HepG2 (cell line): ENCODE data around the gene NEURL3. TPM values are rescaled to one million over a fixed set of nuclear protein-coding genes. Genes with fewer than 3 reads are reported as not detected.

Experiments used
- AGO1 ChIP-seq: fragments of 200-400 bp; formaldehyde crosslinking; IDR thresholded peaks from 2 replicates; pipeline ENCODE4 v1.6.1; 2017; ENCODE audit warnings: mild to moderate bottlenecking, low read depth, low read length, moderate library complexity; ENCODE audit not compliant: poor library complexity, severe bottlenecking
- AHDC1 ChIP-seq: sonication (generic); formaldehyde crosslinking; IDR thresholded peaks from 2 replicates; pipeline ENCODE4 v1.5.1; 2020; ENCODE audit warnings: mild to moderate bottlenecking, missing genetic modification reagents, borderline replicate concordance
- ETV6 ChIP-seq: sonication (generic); formaldehyde crosslinking; conservative IDR thresholded peaks from 2 replicates; pipeline ENCODE4 v1.4.0; 2020; ENCODE audit warnings: missing genetic modification reagents
- PAXIP1 ChIP-seq: sonication (generic); formaldehyde crosslinking; conservative IDR thresholded peaks from 2 replicates; pipeline ENCODE4 v1.4.0; 2020; ENCODE audit warnings: mild to moderate bottlenecking, missing genetic modification reagents, moderate library complexity
- POLR2AphosphoS2 ChIP-seq: IDR thresholded peaks from 2 replicates; pipeline ENCODE4 v1.6.1; 2011; ENCODE audit warnings: low read depth, low read length, improper control_type of control experiment
- POLR2G ChIP-seq: fragments of 200-400 bp; formaldehyde crosslinking; IDR thresholded peaks from 2 replicates; pipeline ENCODE4 v1.6.1; 2018; ENCODE audit warnings: mild to moderate bottlenecking, low read depth, low read length, moderate library complexity
- USF2 ChIP-seq, 2 experiments: sonication (generic) in 1 of 2; formaldehyde crosslinking in 1 of 2; IDR thresholded peaks; 2 replicates each; pipeline versions ENCODE4 v1.5.1 to v1.6.1; 2011 to 2020; ENCODE audit warnings: borderline replicate concordance in 1 of 2, low read depth in 1 of 2, low read length in 1 of 2, mild to moderate bottlenecking in 1 of 2, missing genetic modification reagents in 1 of 2, moderate library complexity in 1 of 2
- ZBTB26 ChIP-seq: IDR thresholded peaks from 2 replicates; pipeline ENCODE4 v1.6.1; 2016; ENCODE audit warnings: missing compliant biosample characterization, missing genetic modification reagents, borderline replicate concordance
- ZNF446 ChIP-seq: sonication (generic); formaldehyde crosslinking; IDR thresholded peaks from 2 replicates; pipeline ENCODE4 v1.5.0; 2020; ENCODE audit warnings: mild to moderate bottlenecking, missing genetic modification reagents
- ZXDC ChIP-seq: sonication (generic); formaldehyde crosslinking; IDR thresholded peaks from 2 replicates; pipeline ENCODE4 v1.5.0; 2020; ENCODE audit warnings: mild to moderate bottlenecking, missing genetic modification reagents
- polyA plus RNA-seq, 8 experiments: library from polyadenylated mRNA; depleted of rRNA in 3 of 8; stranded (reverse) in 7 of 8; unstranded in 1 of 8; fragments of >200 nt; fragmentation: Illumina TruSeq in 4 of 8; extraction: Trizol in 4 of 8; gene quantifications; 2 replicates each; pipeline versions ENCODE4 v1.2.1 to v1.2.3, GENCODE V29; 2011 to 2016; ENCODE audit warnings: low read depth in 4 of 8, missing spikeins in 1 of 8, mixed read lengths in 1 of 8; ENCODE audit not compliant: insufficient read depth in 1 of 8
- total RNA-seq, 5 experiments: library from RNA; depleted of rRNA; stranded (reverse); fragments of >200 nt; fragmentation: Illumina TruSeq; extraction: Trizol; gene quantifications; 2 replicates each; pipeline ENCODE4 v1.2.3, GENCODE V29; 2016; ENCODE audit warnings: low read depth in 1 of 5

Gene NEURL3
- total and polyA plus RNA-seq, 2 of the 13 experiments (the other 11 are each of a cell fraction or from before 2014, with no cell fraction given): 0.16 to 1.2 TPM

GRCh38 chr2:96549967-96550786 is 45.0 kb upstream of the NEURL3 start (continued):
- TF ChIP-seq ZXDC (CRISPR knock-in tag): no peak; the same call in 1 of the 2 replicates
- TF ChIP-seq USF2 (IDR thresholded peaks at IDR 0.05; ENCODE audit: low read depth, low read length): no peak
- no peak for TF ChIP-seq USF2 (CRISPR knock-in tag; IDR thresholded peaks at IDR 0.05; ENCODE audit: borderline replicate concordance)
- peak; percentile 94 for TF ChIP-seq POLR2G
- peak; percentile 68; the same call in 1 of the 2 replicates for TF ChIP-seq ZBTB26
- TF ChIP-seq ZNF446: no peak
- no peak for TF ChIP-seq POLR2AphosphoS2
- peak; percentile 75 for TF ChIP-seq PAXIP1 (CRISPR knock-in tag)
- TF ChIP-seq AHDC1: no peak
- TF ChIP-seq AGO1: no peak
- TF ChIP-seq ETV6 (CRISPR knock-in tag): peak; percentile 77; the same call in 1 of the 2 replicates
